Mesenteric fat pad (tissue), 1 donor: Measurements from ENCODE around the gene ANKRD39. TPM values are rescaled to one million over a fixed set of nuclear protein-coding genes. Genes with fewer than 3 reads are reported as not detected.

ENCODE experiments used
- DNase-seq: peaks from one replicate; pipeline ENCODE4 v3.0.0-alpha.2; 2020; ENCODE audit warnings: low spot score
- total RNA-seq: library from RNA; stranded (reverse); fragmentation: NEBNext Ultra II Directional; extraction: Animal tissue kit (Norgen Biotek cat#: 25700); gene quantifications from one replicate; pipeline ENCODE4 v1.2.1, GENCODE V29; 2021
- donor health status: DM: yes; HTN: yes; CAD: no.

The ANKRD39 gene
- total RNA-seq, 1 donor from 2014 or later = 10.4 TPM

DNA sequence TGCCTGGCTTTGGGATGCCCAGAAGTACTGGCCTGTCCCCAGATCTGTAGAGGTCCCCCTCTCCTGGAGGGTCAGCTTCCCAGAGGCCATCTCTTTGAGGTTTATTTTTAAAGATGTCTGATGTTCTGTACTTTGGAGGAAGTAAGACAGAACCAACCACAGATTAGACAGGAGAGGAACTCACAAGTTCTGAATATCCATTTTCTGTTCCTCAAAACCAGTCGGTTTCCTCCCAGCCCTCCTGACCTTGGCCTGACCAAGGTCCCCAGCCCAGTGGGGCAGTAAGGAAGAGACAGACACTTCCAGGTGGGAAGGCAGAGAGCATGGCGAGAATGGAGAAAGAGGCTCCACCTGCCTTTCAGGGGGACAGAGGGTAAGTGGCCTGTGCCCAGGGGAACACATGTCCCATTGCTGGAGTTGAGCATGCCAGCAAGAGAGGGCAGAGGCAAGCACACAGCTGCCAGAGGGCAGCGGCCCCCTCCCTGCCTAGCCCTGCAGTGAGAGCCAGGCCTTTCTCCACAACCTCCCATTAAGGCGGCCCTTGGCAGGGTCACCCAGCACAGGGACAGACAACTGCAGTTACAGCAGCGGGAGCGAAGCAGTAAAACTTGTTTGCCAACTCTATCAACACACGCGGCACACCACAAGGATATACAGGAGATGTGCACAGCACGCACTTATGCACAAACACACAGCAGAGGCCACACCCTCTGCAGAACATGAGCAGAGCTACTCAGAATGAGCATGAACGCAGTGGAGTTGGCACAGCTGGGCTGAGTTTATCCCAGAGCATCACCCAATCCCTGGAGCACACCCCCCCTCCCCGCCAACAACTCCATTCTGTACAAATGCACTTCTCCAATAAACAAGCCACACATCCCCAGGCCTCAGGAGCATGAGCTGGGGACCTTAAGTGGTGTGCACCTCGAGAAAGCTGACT, 30.5 kb upstream of the ANKRD39 start:
- no peak for DNase-seq

DNA sequence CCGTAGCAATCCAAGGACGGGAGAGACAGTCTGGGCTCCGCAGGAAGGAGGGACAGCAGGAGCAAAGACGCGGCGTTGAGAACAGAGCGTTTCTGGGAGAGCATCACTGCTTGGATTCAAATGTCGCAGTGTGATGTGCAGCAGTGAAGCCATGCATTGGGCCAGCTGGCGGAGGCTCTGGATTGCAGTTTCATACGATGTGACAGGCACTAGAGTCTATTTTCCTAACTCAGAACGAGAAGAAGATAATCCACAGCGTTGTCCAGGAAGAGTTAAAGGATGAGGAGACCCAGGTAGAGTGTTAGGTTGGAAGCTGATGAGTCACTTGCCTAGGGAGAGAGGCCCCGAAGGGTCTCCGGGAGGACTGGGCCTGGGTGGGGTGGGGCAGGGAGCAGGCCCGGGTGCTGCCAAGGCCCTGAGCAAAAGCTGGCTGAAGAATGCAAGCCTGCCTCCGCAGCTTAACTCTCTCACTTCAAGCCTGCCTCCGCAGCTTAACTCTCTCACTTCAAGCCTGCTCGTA, 29.7 kb upstream of the ANKRD39 start:
- no peak for DNase-seq

DNA sequence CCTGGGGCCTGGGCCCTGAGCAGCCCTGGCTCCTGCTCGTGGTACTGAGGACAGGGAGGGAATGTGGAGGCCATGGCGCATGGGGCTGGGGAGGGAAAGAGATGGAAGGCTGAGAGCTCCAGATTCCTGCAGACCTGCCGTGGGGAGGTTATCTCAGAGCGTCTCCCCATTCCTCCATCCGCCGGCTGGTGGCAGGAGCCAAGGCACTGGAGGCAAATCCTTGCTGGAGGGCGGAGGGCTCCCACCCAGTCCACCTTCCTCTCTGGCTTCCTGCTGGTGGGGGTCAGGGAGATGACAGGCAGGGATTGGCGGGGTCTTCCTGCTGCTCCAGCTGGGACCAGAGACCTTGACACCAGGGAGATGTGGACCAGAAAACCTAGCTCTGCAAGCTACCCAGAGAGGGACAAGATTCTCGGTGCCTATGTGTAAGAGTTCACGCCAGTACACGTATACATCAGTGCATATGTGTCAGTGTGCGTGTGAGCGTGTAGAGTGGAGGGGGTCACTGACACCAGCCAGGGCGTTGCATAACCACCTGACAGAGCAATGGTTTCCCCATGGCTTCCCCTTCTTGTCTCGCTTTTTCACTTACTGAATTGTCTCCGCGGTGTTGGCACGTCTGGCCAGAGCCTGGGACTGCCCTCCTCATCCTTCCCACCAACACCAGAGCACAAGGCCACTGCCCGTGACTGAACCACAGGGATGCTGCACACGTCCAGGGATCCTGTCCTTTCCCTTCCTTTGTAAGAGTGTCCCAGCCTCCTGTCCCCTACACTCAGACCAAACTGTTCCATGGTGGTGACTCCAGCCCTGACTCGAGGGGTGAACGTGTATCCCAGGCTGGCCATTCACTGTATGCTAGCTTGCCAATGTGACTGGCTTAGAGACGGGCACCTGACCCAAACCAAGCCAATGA, 27.9 kb upstream of the ANKRD39 start:
- no peak for DNase-seq

DNA sequence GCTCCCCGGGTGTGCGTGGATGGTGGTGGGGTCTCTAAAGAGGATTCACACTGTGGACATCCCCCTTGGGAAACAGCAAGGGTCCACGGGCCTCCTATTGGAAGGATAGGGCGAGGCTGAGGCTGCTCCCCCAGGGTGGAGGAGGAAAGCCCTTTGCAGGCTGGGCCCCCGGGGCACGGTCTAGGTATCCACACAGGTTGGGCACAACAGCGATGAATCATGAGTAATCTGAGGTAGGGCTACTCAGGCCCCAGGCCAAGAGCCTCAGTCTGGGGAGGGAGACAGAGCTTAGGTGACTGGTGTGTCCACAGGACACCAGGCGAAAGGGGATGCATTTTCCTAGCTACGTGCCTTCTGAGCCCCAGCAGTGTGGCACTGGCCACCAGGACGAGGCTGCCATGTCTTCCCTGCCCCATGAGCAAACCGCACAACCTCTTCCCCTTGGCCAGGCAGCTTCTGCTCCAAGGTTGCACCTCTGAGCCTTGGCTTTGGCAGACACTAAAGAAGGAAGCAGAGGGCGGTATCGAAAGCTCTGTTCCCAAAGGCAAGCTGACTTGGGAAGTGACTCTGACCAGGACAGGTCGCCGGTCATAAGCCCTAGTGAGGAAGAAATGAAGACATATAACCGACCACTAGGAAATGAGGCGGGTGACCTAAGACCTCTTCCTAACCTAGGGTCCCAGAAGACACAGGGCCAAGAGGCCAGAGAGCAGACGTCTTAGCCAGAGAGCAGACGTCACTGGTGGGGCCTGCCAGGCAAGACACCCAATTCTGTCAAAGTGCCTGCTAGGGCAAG, 26.7 kb upstream of the ANKRD39 start:
- no peak for DNase-seq

DNA sequence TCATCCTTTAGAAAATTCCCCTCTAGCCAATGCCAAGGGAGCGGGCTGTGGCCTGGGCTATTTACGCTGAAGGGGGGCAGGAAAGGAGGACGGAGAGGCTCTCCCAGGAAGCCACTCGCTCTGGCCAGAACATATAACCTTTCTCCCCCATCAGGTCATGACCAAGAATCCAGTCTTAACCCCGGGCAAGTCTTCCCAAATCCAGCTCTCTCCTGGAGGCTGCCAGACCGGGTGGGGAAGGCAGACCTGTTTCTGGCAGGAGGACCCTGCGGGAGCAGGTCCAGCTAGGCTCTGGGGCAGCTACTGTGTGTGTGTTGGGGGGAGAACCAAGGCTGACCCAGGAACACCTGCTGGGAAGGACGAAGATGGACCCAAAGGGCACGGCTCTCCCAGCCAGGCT, 25.5 kb upstream of the ANKRD39 start:
- no peak for DNase-seq

DNA sequence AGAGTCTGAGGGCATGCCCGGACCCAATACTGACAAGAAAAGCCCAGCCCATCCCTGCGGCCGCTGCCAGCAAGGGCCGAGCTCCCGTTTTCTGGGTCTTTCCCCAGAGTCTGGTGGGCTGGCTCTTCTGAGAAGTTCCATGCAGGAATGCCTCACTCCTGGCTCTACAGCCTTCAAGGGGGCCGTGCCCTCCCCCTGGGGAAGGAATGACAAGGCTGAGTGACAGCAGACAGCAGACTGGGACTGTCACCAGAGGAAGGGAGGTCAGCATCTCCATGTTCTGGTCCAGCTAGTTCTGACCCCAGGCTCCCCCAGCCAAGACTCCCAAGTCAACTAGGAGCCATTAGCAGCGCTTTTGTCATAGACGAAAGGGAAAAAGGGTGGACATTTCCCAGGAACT, 25.1 kb upstream of the ANKRD39 start:
- DNase-seq = no peak

DNA sequence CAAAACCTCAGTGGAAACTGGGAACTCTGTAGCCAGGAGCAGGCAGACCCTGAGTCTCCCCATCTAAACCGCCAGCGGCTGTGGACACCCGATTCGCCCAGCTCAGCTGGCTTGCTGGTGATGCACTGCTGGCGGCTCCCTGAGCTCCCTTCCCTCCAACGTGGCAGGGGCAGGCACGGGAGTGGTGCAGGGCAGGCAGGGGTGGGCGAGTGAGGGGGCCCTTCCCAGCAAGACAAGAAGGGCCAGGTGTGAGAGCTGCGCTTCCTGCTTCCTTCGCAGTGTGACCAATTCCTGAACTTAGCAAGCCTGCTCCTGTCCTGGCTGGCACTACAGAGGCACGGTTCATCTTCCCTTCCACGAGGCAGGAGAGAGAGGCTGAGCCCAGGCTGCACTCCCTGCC, 24.4 kb upstream of the ANKRD39 start:
- DNase-seq = no peak

DNA sequence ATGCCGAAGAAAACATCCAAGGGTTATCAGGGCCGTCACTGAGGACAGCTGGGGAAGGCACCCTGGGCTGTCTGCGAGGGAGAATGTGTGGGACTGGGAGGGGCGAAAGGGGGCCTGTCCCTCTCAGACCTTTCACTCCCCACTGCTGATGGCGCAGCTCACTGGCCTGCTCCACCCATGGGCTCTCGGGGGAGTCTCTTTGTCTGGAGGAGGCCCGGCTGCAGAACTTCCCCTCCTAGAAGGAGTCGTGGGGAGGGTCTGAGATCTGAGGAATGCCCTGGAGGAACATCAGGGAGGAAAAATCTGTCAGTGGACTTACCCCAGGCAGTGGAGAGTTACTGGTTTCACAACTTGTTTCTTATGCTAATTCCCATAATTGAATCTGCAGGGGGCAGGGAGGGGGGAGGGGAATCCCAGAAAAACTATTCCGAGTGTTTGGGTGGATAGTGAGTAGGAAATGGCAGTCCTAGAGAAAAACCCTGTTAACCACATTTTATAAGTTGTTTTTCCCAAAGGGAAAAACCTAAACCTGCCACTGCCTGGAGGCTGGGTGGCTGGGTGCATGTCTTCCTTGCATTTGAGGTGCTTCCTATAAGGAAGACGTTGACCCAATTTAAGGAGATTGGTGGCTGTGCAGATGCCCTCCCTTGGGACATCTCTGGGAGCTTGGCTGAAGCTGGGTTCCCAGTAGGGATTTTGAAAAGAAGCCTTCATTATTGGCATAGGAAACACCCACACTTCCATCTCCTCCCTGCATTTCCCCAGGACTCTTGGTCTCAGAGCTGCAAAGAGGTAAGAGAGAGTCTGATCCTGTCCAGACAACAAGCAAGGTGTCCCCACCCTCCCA, 23.8 kb upstream of the ANKRD39 start:
- no peak for DNase-seq

DNA sequence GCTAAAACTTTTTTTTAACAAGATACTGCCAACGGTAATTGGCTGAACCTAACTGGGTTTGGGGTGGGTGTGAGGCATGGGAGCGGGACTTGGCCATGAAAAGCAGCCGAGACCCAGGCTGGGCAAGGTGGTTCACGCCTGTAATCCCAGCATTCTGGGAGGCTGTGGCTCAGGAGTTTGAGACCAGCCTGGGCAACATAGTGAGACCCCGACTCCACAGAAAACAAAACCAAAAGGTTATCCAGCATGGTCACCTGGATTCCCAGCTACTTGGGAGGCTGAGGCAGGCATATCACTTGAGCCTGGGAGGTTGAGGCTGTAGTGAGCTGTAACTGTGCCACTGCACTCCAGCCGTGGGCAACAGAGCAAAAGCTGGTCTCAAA, 23.1 kb upstream of the ANKRD39 start:
- no peak for DNase-seq

DNA sequence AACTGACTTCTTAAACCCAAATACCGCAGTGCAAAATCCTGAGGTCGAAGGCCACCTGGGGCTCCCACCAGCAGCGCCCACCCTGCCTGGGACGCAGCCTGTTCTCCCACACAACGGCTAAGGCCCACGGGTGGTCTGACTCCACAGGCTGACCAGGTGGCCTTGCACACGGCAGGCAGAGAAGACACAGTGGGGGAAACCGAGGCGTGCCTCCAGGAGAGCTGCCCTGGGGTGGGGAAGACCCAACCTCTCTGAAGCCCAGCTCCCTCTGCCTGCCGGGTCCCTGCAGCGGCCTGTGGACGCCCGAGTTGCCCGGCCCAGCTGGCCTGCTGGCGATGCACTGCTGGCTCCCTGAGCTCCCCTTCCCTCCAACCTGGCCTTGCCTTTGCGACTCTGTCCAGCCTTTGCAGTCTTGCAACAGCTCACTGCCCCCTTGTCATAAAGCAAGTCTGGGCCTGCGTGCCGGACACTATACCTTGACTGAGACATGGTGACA, 21.8 kb upstream of the ANKRD39 start:
- no peak for DNase-seq

DNA sequence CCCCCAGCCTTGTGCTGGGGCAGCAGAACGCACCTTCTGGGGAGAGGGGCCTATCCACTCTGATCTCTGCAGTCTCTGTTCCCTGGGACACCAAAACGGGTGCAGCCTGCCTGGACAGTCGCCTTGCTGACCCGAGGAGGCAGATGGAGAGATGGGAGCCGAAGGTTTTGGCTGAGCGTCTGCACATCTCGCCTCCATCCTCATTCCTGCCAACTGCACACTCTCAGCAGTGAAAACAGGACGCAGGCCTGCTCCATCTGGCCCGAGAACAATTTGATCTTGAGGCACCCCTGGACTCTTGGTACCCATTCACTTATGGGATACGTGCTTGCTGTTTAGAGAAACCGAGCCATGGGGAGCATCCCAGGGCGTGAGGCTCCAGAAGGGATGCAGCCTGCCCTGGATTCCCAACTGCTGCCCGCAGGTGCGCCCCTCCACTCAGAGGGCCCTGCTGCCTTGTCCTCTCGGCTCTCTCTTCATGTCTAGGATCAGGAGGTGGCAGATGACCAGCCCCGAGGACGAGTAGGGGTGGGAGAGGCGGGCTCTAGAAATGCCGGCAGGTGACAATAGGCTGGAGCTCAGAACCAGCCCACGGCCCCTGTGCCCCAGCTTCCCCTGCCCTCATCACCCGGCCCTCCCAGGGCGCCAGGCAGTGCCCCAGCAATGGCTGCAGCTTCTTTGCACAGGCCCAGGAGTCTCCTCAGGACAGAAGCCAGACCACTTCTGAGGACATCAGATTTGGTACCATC, 21.2 kb upstream of the ANKRD39 start:
- DNase-seq = no peak

DNA sequence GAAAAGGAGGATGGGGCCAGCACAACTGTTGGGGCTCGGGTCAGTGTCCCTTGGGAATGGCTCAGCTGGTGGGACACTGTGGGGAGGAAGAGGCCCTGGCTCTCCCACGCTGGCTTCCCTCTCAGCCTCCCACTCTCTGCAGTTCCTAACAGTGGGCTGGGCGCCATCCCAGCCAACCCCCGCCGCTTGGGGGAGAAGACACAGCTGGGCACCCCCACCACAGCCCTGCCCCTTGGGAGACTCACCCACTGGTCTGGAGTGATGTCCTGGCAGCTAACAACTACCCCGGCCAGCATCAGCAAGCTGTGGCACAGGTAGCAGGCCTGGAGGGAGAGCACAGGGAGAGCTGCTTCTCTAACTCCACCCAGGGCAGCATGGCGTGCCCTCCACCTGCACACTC, 20.4 kb upstream of the ANKRD39 start:
- no peak for DNase-seq

DNA sequence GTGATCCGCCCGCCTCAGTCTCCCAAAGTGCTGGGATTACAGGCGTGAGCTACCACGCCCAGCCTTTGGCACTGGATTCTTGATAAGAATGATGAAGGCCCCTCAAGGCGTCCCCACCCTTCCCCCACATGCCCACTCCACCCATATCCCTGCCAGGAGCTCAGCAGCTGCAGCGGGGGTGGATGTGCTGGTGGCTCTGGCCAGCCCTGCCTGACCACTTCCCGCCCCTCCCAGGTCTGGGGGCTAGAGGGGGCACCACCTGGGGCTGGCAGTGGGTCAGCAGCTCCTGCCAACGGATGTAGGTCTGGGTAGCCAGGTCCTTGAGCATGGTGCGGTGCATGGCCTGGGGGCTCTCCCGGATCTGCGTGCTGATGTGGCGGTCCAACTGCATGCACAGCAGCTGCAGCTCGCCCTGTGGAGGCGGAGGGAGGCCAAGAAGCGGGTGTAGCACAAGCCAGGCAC, 19.8 kb upstream of the ANKRD39 start:
- no peak for DNase-seq

DNA sequence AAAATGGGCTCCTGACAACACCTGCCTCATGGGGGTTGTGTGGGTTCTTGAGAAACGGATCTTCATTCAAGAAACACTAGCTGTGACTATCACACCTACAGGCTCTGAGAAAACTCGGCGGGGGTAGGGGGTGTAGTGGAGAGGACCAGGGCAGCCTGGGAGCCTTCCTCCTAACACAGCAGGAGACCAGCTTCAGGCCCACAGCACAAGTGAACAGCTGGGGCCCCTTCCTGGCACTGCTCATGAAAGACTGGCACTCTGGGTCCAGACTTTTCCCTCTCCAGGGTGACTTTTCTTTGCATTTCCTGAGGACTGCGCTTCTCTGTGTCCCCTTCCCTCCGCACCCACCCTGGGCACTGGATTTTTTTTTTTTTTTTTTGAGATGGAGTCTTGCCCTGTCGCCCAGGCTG, 19.2 kb upstream of the ANKRD39 start:
- DNase-seq = no peak

DNA sequence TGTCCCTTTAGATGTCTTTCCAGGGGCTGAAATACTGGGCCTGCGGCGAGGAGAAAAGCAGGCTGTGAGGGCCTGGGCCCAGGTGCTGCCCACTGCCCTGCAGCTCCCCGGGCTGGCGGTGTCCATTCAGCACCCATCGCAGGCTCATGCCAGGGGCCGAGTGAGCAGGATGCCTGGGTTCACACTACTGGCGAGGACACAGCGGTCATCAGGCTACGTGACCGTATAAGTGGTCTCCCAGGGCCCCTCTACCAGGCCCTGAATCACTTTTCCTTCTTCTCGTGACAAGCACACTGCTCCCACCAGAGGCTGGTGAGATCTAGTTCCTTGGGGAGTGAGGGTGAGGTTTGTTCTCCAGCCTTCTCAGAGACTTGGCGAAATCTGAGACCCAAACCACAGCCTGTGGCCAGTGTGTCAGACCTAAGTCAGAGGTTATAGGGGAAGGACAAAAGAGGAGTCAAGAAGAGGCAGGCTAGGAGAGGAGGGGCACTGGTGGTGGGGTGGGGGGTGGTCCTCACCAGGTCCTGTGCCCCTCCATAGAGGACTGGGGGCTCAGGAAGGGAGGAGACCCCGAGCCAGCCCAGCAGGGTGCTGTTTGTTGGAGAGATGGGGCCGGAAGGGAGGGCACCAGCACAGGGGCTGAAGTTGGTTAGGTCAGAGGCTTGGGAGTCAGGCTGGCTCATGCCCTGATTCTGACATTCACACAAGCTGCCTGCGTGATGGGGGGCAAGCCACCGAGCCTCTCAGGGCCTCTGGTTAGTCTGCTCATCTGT, 18.6 kb upstream of the ANKRD39 start:
- no peak for DNase-seq

DNA sequence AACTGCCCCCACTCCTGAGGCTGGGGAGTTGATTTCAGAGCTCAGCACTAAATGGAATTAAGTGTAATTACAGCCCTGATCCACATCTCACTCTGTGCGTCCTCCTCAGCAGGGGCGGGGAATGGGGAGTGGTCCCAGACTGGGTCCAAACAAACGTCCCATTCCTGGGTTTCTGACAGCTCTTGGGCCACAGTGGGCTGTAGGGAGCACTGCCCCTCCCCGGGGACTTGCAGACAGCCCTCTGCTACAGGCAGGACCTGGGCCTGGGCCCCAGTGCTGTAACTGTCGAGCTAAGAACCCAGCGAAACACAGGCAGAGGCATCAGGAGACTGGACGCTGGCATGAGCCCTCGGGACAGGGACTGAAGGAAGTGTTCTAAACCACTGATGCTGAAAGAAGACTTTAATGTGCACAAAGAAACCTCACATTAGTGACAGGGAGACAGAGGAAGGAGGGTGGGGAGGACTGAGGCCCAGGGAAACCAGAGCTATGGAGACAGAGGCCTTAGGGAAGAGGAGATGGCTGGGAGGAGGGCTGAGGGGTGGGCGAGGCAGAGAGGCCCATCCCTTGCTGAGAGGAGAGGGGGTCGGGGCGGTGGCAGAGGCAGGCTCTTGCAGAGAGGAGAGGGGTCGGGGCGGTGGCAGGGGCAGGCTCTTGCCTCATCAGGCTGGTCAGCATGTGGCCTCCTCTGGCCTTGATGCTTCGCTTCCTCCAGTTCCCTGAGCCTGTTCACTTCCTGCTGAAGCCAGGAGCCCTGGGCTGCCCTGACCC, 17.9 kb upstream of the ANKRD39 start:
- DNase-seq = no peak

DNA sequence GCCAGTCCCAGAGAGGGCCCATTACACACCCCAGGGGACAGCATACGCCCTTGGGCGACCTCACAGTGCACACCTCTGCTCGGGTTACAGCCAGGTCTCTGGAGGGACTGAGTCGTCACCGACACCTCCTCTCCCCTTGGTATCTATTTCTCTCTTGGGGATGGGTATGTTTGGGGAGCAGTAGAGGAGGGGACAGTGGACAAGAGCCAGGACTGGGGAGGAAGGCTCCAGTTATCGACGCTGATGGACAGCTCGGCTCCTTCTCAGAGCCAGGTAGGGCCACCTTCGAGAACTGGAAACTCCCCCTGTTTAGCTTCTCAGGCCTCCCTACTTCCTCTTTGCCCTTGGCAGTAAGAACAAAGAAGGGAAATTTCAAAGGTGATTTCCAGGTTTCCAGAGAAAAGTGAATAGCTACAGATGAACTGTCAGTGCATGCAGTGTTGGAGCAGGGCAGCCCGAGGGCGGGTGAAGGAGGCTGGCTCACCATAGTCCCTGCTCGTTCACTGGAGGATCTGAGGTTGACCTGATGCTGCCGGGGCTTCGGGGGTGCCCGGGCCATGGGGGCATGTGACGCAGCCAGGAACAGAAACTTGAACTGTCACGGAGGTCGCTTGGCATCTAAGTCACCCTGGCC, 16.5 kb upstream of the ANKRD39 start:
- DNase-seq = no peak
